NK-92 (cell line): ENCODE data around the gene OR4A15.

Experiments
- DNase-seq: peaks from one replicate; lab custom pipeline; 2025; ENCODE audit not compliant: unreplicated experiment; lab: John Stamatoyannopoulos, UW

Gene OR4A15

GRCh38 chr11:55367674-55368073, at the start of gene OR4A15:
Gene OR4A15, plus strand, starts transcription at chr11:55367974. Its CDS starts 0 bp downstream, at chr11:55367974.
- DNase-seq: no peak

GRCh38 chr11:55324500-55324899, 43.3 kb upstream of the OR4A15 start:
- DNase-seq: no peak

- no peak for DNase-seq
These were observed 24.9 kb upstream of the OR4A15 start, which contains the start of gene OR4A16 for GRCh38 chr11:55342901-55343300. Gene OR4A16, plus strand, starts transcription at chr11:55343201. Its CDS starts 0 bp downstream, at chr11:55343201.

- DNase-seq: no peak
These were observed 22.5 kb upstream of the OR4A15 start for GRCh38 chr11:55345306-55345705.

- DNase-seq: no peak
These were observed 18.7 kb upstream of the OR4A15 start for GRCh38 chr11:55349032-55349431.

- no peak for DNase-seq
These were observed 10.1 kb upstream of the OR4A15 start for GRCh38 chr11:55357560-55358184.

GRCh38 chr11:55401011-55401410, 33.2 kb downstream of the OR4A15 start:
- DNase-seq: no peak
